ENCODE data around the gene PSMC2. TPM values are rescaled to one million over a fixed set of nuclear protein-coding genes. Genes with fewer than 3 reads are reported as not detected.
"Not testable (repeated sequence)": the region's sequence is repeated elsewhere in the genome, so short reads cannot be mapped to it uniquely, and the experiment has no call there.

Gene PSMC2
- total RNA-seq, 1 donor from 2014 or later: 117 TPM

GRCh38 chr7:103369432-103369831, 22.0 kb downstream of the PSMC2 start:
- ATAC-seq (no peak), DNase-seq (no peak)
- intact Hi-C loops (cut with micrococcal nuclease): no loop called here

GRCh38 chr7:103373866-103374643, 26.6 kb downstream of the PSMC2 start:
- no peak for DNase-seq
- intact Hi-C loops (cut with micrococcal nuclease): no loop called here
- ATAC-seq: no peak

- intact Hi-C loops (cut with micrococcal nuclease): no loop called here
- no peak for DNase-seq
Observed at GRCh38 chr7:103379270-103379975, 32.0 kb downstream of the PSMC2 start.

GRCh38 chr7:103380395-103381191, 33.1 kb downstream of the PSMC2 start:
- ATAC-seq: no peak
- intact Hi-C loops (cut with micrococcal nuclease): no loop called here

More at GRCh38 chr7:103379270-103379975, 32.0 kb downstream of the PSMC2 start:
- no peak for ATAC-seq

GRCh38 chr7:103381280-103382031, 34.0 kb downstream of the PSMC2 start:
- ATAC-seq (no peak), DNase-seq (no peak)
- intact Hi-C loops (cut with micrococcal nuclease): no loop called here

More at GRCh38 chr7:103380395-103381191, 33.1 kb downstream of the PSMC2 start:
- no peak for DNase-seq

GRCh38 chr7:103382032-103382402, 34.6 kb downstream of the PSMC2 start:
- DNase-seq: no peak
- no peak for ATAC-seq
- intact Hi-C loops (cut with micrococcal nuclease): no loop called here

- ATAC-seq: no peak
- intact Hi-C loops (cut with micrococcal nuclease): no loop called here
Observed at GRCh38 chr7:103387242-103387641, 39.8 kb downstream of the PSMC2 start.

GRCh38 chr7:103388469-103389140, 41.2 kb downstream of the PSMC2 start:
- no peak for ATAC-seq
- intact Hi-C loops (cut with micrococcal nuclease): no loop called here

More at GRCh38 chr7:103387242-103387641, 39.8 kb downstream of the PSMC2 start:
- DNase-seq: no peak

GRCh38 chr7:103389263-103389662, 41.8 kb downstream of the PSMC2 start:
- intact Hi-C loops (cut with micrococcal nuclease): no loop called here
- ATAC-seq: no peak
- no peak for DNase-seq

More at GRCh38 chr7:103388469-103389140, 41.2 kb downstream of the PSMC2 start:
- no peak for DNase-seq

GRCh38 chr7:103391150-103391549, 43.7 kb downstream of the PSMC2 start:
- no peak for DNase-seq
- ATAC-seq: no peak
- intact Hi-C loops (cut with micrococcal nuclease): no loop called here

GRCh38 chr7:103391976-103392375, 44.5 kb downstream of the PSMC2 start:
- intact Hi-C loops (cut with micrococcal nuclease): no loop called here
- DNase-seq (no peak), ATAC-seq (no peak)

- no peak for ATAC-seq
- DNase-seq: no peak
- intact Hi-C loops (cut with micrococcal nuclease): no loop called here
Observed at GRCh38 chr7:103394566-103394965, 47.1 kb downstream of the PSMC2 start.

GRCh38 chr7:103395071-103395470, 47.6 kb downstream of the PSMC2 start:
- intact Hi-C loops (cut with micrococcal nuclease): no loop called here
- ATAC-seq: no peak

GRCh38 chr7:103396471-103396870, 49.0 kb downstream of the PSMC2 start:
- no peak for DNase-seq
- no peak for ATAC-seq
- intact Hi-C loops (cut with micrococcal nuclease): no loop called here

More at GRCh38 chr7:103395071-103395470, 47.6 kb downstream of the PSMC2 start:
- no peak for DNase-seq

- no peak for DNase-seq
- ATAC-seq: no peak
- intact Hi-C loops (cut with micrococcal nuclease): no loop called here
Observed at GRCh38 chr7:103398483-103399127, 51.2 kb downstream of the PSMC2 start.

- ATAC-seq; intact Hi-C loops (cut with micrococcal nuclease); DNase-seq: not testable (repeated sequence)
Observed at GRCh38 chr7:103399687-103400086, 52.2 kb downstream of the PSMC2 start.

GRCh38 chr7:103405789-103406613, 58.6 kb downstream of the PSMC2 start:
- ATAC-seq; DNase-seq; intact Hi-C loops (cut with micrococcal nuclease): not testable (repeated sequence)

All from left ventricle myocardium superior (tissue), 1 donor.